PFSK-1 (cell line): ENCODE data around the gene STK26.

ENCODE experiments used
- POLR2AphosphoS5 ChIP-seq: IDR thresholded peaks from 2 replicates; pipeline ENCODE4 v1.6.1; 2012; ENCODE audit warnings: low read depth, mild to moderate bottlenecking, control low read depth, low read length, moderate library complexity
- SIN3A ChIP-seq: IDR thresholded peaks from 2 replicates; pipeline ENCODE4 v1.6.1; 2012; ENCODE audit warnings: mild to moderate bottlenecking, low read length, moderate library complexity, borderline replicate concordance; ENCODE audit not compliant: insufficient read depth

DNA sequence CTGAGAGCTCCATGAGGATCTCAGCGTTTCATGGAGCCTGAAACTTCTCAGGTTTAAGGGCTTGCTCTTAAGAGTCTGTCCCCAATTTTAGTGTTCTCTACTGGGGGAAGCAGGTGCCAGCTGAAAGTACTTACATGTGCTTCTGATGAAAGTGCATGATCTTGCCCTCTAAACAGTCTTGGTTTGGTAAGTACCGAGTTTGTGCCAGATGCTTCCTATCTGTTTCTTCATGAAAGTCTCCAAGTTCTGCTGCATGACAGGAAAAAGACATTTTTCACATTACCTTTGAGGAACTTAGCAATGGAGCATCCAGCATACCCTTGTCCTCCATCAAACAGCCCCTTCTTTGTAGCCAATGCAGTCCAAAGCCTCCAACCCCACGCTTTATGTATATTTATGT lies 62.7 kb downstream of the STK26 start:
- no peak for TF ChIP-seq SIN3A
- TF ChIP-seq POLR2AphosphoS5 = no peak
